PC-3 (cell line): ENCODE measurements around the gene MYL11. TPM values are rescaled to one million over a fixed set of nuclear protein-coding genes. Genes with fewer than 3 reads are reported as not detected.

Experiments
- ATAC-seq: fragments of 200-7000 bp; cut with Tn5 transposase; 2 replicates; pipeline ENCODE4 v1.9.1; 2020; ENCODE audit warnings: mild to moderate bottlenecking, moderate library complexity
- BruUV-seq: library from RNA; stranded (reverse); fragments of 400-500 nt; replicated peaks from 2 replicates; lab custom pipeline; 2021; lab: Mats Ljungman, UMichigan
- CTCF ChIA-PET: fragments of 300-600 bp; sonication (Branson Sonifier 250); formaldehyde crosslinking; loops from one replicate; lab custom pipeline; 2022; ENCODE audit warnings: antibody characterized with exemption; lab: Charles Lee
- POLR2A ChIA-PET: fragments of 300-600 bp; sonication (Branson Sonifier 250); formaldehyde crosslinking; loops from one replicate; lab custom pipeline; 2022; ENCODE audit warnings: antibody characterized with exemption; ENCODE audit not compliant: unreplicated experiment; lab: Charles Lee
- DNase-seq: peaks from one replicate; pipeline ENCODE4 v3.0.0-alpha.2; 2015
- H2AFZ ChIP-seq: fragments of 300-600 bp; sonication (generic); 2 replicates; pipeline ENCODE4 v1.6.0; 2016; ENCODE audit warnings: antibody characterized with exemption, low read length
- H3F3A ChIP-seq: fragments of 300-600 bp; sonication (generic); one replicate; pipeline ENCODE4 v1.6.0; 2017; ENCODE audit warnings: antibody characterized with exemption, low read length, control low read depth, mild to moderate bottlenecking; ENCODE audit not compliant: unreplicated experiment
- H3K27ac ChIP-seq: fragments of 300-600 bp; sonication (generic); 2 replicates; pipeline ENCODE4 v1.5.1; 2016; ENCODE audit warnings: mild to moderate bottlenecking, low read length
- H3K27me3 ChIP-seq: fragments of 300-600 bp; sonication (generic); 2 replicates; pipeline ENCODE4 v1.6.1; 2016; ENCODE audit warnings: low read length, mixed read lengths
- H3K36me3 ChIP-seq: fragments of 300-600 bp; sonication (generic); 2 replicates; pipeline ENCODE4 v1.6.1; 2016; ENCODE audit warnings: low read depth, mixed run types, low read length, mixed read lengths
- H3K4me1 ChIP-seq: fragments of 300-600 bp; sonication (generic); 2 replicates; pipeline ENCODE4 v1.5.1; 2016; ENCODE audit warnings: low read length; ENCODE audit not compliant: insufficient read depth
- H3K4me2 ChIP-seq: fragments of 300-600 bp; sonication (generic); 2 replicates; pipeline ENCODE4 v1.6.0; 2016; ENCODE audit warnings: low read length
- H3K4me3 ChIP-seq: fragments of 300-600 bp; sonication (generic); 2 replicates; pipeline ENCODE4 v1.5.1; 2016; ENCODE audit warnings: mild to moderate bottlenecking, low read length, mixed read lengths
- H3K79me2 ChIP-seq: fragments of 300-600 bp; sonication (generic); 2 replicates; pipeline ENCODE4 v1.6.1; 2017; ENCODE audit warnings: low read length, mixed read lengths
- H3K9ac ChIP-seq: fragments of 300-600 bp; sonication (generic); 2 replicates; pipeline ENCODE4 v1.6.0; 2016; ENCODE audit warnings: mild to moderate bottlenecking, low read length
- H3K9me2 ChIP-seq: fragments of 300-600 bp; sonication (generic); replicated peaks from 2 replicates; pipeline ENCODE4 v1.6.1; 2016; ENCODE audit warnings: mixed run types, low read length, mixed read lengths
- H3K9me3 ChIP-seq: fragments of 300-600 bp; sonication (generic); 2 replicates; pipeline ENCODE4 v1.6.1; 2016; ENCODE audit warnings: low read length, mixed read lengths
- H4K20me1 ChIP-seq: fragments of 300-600 bp; sonication (generic); 2 replicates; pipeline ENCODE4 v1.6.1; 2016; ENCODE audit warnings: low read length, mixed read lengths
- CTCF ChIP-seq: fragments of 300-600 bp; sonication (generic); conservative IDR thresholded peaks from 2 replicates; pipeline ENCODE4 v1.5.1; 2017; ENCODE audit warnings: antibody characterized with exemption, low read depth, mild to moderate bottlenecking, low read length
- EZH2 ChIP-seq: fragments of 300-600 bp; sonication (generic); IDR thresholded peaks from one replicate; pipeline ENCODE4 v1.6.1; 2017; ENCODE audit warnings: antibody characterized with exemption, mild to moderate bottlenecking, low read length; ENCODE audit not compliant: unreplicated experiment
- EZH2phosphoT487 ChIP-seq: fragments of 300-600 bp; sonication (generic); IDR thresholded peaks from 2 replicates; pipeline ENCODE4 v1.6.1; 2018; ENCODE audit warnings: mild to moderate bottlenecking, antibody characterized with exemption, low read length, borderline replicate concordance
- intact Hi-C: fragments of 100-400 bp; cut with micrococcal nuclease; formaldehyde crosslinking; loops from 2 replicates; pipeline ENCODE4 v1.9.0; 2023
- total RNA-seq: library from RNA; depleted of rRNA; stranded (reverse); fragments of >200 nt; gene quantifications from 2 replicates; pipeline ENCODE4 v1.2.3, GENCODE V29; 2014

MYL11 gene
- total RNA-seq, 1 experiment from 2014 or later: not detected

DNA sequence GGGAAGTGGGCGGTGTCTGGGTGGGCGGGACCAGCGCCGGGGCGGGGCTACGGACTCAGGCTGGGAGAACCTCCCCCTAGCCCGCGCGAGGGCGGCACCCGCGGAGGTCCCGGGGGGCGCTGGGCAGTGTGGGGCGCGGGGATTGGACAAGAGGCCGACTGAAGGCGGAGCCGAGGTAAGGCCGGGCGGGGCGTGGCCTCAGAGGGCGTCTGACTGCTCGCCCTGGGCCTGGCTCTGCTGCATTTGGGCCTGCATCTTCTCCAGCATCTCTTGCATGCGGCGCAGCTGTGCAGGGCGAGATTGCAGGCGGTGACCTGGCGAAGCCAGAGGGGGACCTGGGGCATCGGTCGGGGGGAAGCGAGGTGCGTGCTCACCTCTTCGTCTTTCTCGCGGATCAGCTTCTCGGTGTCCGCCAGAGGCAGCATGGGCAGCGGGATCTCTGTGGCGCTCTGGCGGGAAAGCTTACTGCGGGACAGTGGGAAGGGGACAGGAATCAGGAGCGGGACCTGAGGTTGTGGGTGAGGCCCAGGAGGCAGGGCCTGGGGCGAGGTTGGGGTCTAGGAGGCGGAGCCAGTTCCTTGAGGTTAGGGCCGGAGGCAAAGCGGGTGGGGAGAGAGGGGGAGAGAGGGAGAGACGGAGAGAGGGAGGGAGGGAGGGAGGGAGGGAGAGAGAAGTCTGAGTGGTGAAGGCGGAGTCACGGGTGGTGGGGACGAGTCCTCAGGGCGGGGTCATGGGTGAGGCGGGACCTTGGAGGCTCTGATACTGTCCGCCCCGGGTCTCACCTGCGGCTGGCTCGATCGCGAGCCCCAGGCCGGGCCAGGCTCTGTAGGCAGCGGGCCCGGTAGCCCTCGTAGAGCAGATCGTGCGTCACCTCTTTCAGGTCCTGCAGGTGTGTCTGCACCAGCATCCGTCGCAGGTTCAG is 3.9 kb downstream of the MYL11 start:
- H3K27me3 ChIP-seq: no peaks in the 10 kb centered on the region
- peak overlapping the region; percentile 91 for H3K9ac ChIP-seq
- no peaks in the 10 kb centered on the region for H3K36me3 ChIP-seq
- no peaks in the 10 kb centered on the region for H3F3A ChIP-seq
- H3K79me2 ChIP-seq: no peaks in the 10 kb centered on the region
- no peaks in the 10 kb centered on the region for H4K20me1 ChIP-seq
- H3K9me3 ChIP-seq: no peaks in the 10 kb centered on the region
- H3K4me1 ChIP-seq: peaks cover 5% of the 10 kb centered on the region; the same call in 1 of the 2 replicates
- ChIA-PET CTCF (no interaction called here), POLR2A (interaction anchor here (0.7 kb wide), 1 partner anchor 120 kb away, joined by 18 read pairs; no protein-coding TSS in a partner anchor)
- no peaks in the 10 kb centered on the region for H3K9me2 ChIP-seq
- intact Hi-C loops: loop anchor here (2.0 kb wide), 1 partner anchor 16 kb away; the partner anchor contains the start of gene ZNF48
- no peak for TF ChIP-seq CTCF
- H2AFZ ChIP-seq: peak overlapping the region; percentile 98
- H3K27ac ChIP-seq: peak overlapping the region; percentile 93
- peak; percentile 95 for ATAC-seq
- peak overlapping the region; percentile 100 for H3K4me2 ChIP-seq
- no TSS peak for BruUV-seq
- DNase-seq: peak; percentile 94
- H3K4me3 ChIP-seq: peak overlapping the region; percentile 86

DNA sequence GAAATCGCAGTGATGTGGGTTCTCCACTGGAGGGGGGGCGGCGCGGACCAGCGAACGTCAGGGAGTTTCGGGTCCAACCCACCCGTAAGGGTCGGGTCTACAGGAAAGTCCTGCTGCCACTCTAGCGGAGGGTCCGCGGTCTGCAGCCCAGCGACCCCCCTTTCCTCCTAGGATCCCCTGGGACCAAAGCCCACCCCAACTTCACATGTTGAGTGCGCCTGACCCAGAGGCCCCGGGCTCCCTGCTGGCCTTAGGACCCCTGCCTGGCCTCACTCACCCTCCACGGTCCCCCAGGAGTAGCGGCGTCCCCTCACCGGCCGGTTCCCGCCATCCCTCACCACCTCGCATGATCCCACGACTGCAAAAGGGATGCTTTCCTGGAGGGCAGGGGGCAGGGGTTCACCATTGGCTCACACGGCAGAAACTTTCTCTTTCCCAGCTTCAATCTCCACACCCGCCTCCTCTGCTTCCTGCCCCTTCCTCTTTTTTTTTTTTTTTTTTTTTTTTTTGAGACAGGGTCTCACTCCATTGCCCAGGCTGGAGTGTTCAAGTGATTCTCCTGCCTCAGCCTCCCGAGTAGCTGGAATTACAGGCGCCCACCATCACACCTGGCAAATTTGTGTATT is 4.7 kb downstream of the MYL11 start:
- H3K9me3 ChIP-seq: no peaks in the 10 kb centered on the region
- H3F3A ChIP-seq: no peaks in the 10 kb centered on the region
- H3K36me3 ChIP-seq: no peaks in the 10 kb centered on the region
- H3K27me3 ChIP-seq: no peaks in the 10 kb centered on the region
- no peak overlapping the region for H3K27ac ChIP-seq
- H4K20me1 ChIP-seq: no peaks in the 10 kb centered on the region
- ChIA-PET POLR2A (interaction anchor here (0.7 kb wide), 1 partner anchor 119 kb away, joined by 18 read pairs; no protein-coding TSS in a partner anchor), CTCF (no interaction called here)
- H3K4me1 ChIP-seq: peaks cover 5% of the 10 kb centered on the region; the same call in 1 of the 2 replicates
- DNase-seq: no peak
- peak overlapping the region; percentile 81 for H3K9ac ChIP-seq
- no peak for ATAC-seq
- H3K4me3 ChIP-seq: peak overlapping the region; percentile 86
- H3K79me2 ChIP-seq: no peaks in the 10 kb centered on the region
- no peaks in the 10 kb centered on the region for H3K9me2 ChIP-seq
- H2AFZ ChIP-seq: peak overlapping the region; percentile 55; the same call in 1 of the 2 replicates
- BruUV-seq: no TSS peak
- TF ChIP-seq EZH2 (no peak), EZH2phosphoT487 (no peak), CTCF (no peak)
- H3K4me2 ChIP-seq: peak overlapping the region; percentile 100
- intact Hi-C loops: loop anchor here (2.0 kb wide), 1 partner anchor 16 kb away; the partner anchor contains the start of gene ZNF48
